ENCODE results near the gene OR8B3. TPM values are rescaled to one million over a fixed set of nuclear protein-coding genes. Genes with fewer than 3 reads are reported as not detected.
"Not testable (repeated sequence)": the region's sequence is repeated elsewhere in the genome, so short reads cannot be mapped to it uniquely, and the experiment has no call there.

Gene OR8B3
- total RNA-seq, 1 donor from 2014 or later = not detected

GRCh38 chr11:124382857-124383256 is 16.0 kb downstream of the OR8B3 start:
- not testable (repeated sequence) for H3K9ac ChIP-seq (ENCODE audit: low read depth in 1 of 3, low read length in 3 of 3); H3K4me3 ChIP-seq (ENCODE audit: low read length in 3 of 3); H3K4me1 ChIP-seq (ENCODE audit: control insufficient read depth in 3 of 3, insufficient read depth in 3 of 3, low read length in 3 of 3); H3K27ac ChIP-seq (ENCODE audit: low read depth, low read length); H3K9me3 ChIP-seq (ENCODE audit: control insufficient read depth in 3 of 3, low read length in 3 of 3); H3K27me3 ChIP-seq (ENCODE audit: control insufficient read depth in 3 of 3, insufficient read depth in 3 of 3, low read length in 3 of 3); H3K36me3 ChIP-seq (ENCODE audit: control insufficient read depth in 3 of 3, insufficient read depth in 3 of 3, low read length in 3 of 3)

GRCh38 chr11:124380585-124380984 is 18.2 kb downstream of the OR8B3 start:
- H3K9me3 ChIP-seq (ENCODE audit: control insufficient read depth in 3 of 3, low read length in 3 of 3) = no peaks in the 10 kb centered on the region
- H3K9ac ChIP-seq (ENCODE audit: low read depth in 1 of 3, low read length in 3 of 3) = no peak overlapping the region
- no peak overlapping the region for H3K27ac ChIP-seq (ENCODE audit: low read depth, low read length)
- no peak overlapping the region for H3K4me3 ChIP-seq (ENCODE audit: low read length in 3 of 3)
- H3K36me3 ChIP-seq (ENCODE audit: control insufficient read depth in 3 of 3, insufficient read depth in 3 of 3, low read length in 3 of 3) = no peaks in the 10 kb centered on the region
- H3K4me1 ChIP-seq (ENCODE audit: control insufficient read depth in 3 of 3, insufficient read depth in 3 of 3, low read length in 3 of 3) = no peaks in the 10 kb centered on the region
- H3K27me3 ChIP-seq (ENCODE audit: control insufficient read depth in 3 of 3, insufficient read depth in 3 of 3, low read length in 3 of 3) = no peaks in the 10 kb centered on the region

GRCh38 chr11:124376280-124376679 is 22.5 kb downstream of the OR8B3 start:
- H3K27ac ChIP-seq (ENCODE audit: low read depth, low read length) = no peak overlapping the region
- no peaks in the 10 kb centered on the region for H3K36me3 ChIP-seq (ENCODE audit: control insufficient read depth in 3 of 3, insufficient read depth in 3 of 3, low read length in 3 of 3)
- no peaks in the 10 kb centered on the region for H3K27me3 ChIP-seq (ENCODE audit: control insufficient read depth in 3 of 3, insufficient read depth in 3 of 3, low read length in 3 of 3)
- no peak overlapping the region for H3K9ac ChIP-seq (ENCODE audit: low read depth in 1 of 3, low read length in 3 of 3)
- no peaks in the 10 kb centered on the region for H3K4me1 ChIP-seq (ENCODE audit: control insufficient read depth in 3 of 3, insufficient read depth in 3 of 3, low read length in 3 of 3)
- H3K4me3 ChIP-seq (ENCODE audit: low read length in 3 of 3) = no peak overlapping the region
- no peaks in the 10 kb centered on the region for H3K9me3 ChIP-seq (ENCODE audit: control insufficient read depth in 3 of 3, low read length in 3 of 3)

- H3K27me3 ChIP-seq (ENCODE audit: control insufficient read depth in 3 of 3, insufficient read depth in 3 of 3, low read length in 3 of 3) = peaks cover 0 to 3% (median 0%) of the 10 kb centered on the region in 3 donors
- no peak overlapping the region for H3K9ac ChIP-seq (ENCODE audit: low read depth in 1 of 3, low read length in 3 of 3)
- H3K4me3 ChIP-seq (ENCODE audit: low read length in 3 of 3) = no peak overlapping the region
- H3K27ac ChIP-seq (ENCODE audit: low read depth, low read length) = no peak overlapping the region
- no peaks in the 10 kb centered on the region for H3K36me3 ChIP-seq (ENCODE audit: control insufficient read depth in 3 of 3, insufficient read depth in 3 of 3, low read length in 3 of 3)
- no peaks in the 10 kb centered on the region for H3K9me3 ChIP-seq (ENCODE audit: control insufficient read depth in 3 of 3, low read length in 3 of 3)
- no peaks in the 10 kb centered on the region for H3K4me1 ChIP-seq (ENCODE audit: control insufficient read depth in 3 of 3, insufficient read depth in 3 of 3, low read length in 3 of 3)
These were observed 39.3 kb downstream of the OR8B3 start for GRCh38 chr11:124359566-124359965.

GRCh38 chr11:124346311-124346955 is 52.4 kb downstream of the OR8B3 start:
- Histone ChIP-seq H3K27me3 (ENCODE audit: control insufficient read depth in 3 of 3, insufficient read depth in 3 of 3, low read length in 3 of 3) (no peaks in the 10 kb centered on the region), H3K4me1 (ENCODE audit: control insufficient read depth in 3 of 3, insufficient read depth in 3 of 3, low read length in 3 of 3) (no peaks in the 10 kb centered on the region), H3K9ac (ENCODE audit: low read depth in 1 of 3, low read length in 3 of 3) (no peak overlapping the region), H3K9me3 (ENCODE audit: control insufficient read depth in 3 of 3, low read length in 3 of 3) (peaks cover 0 to 5% (median 0%) of the 10 kb centered on the region in 3 donors), H3K27ac (ENCODE audit: low read depth, low read length) (no peak overlapping the region), H3K4me3 (ENCODE audit: low read length in 3 of 3) (no peak overlapping the region), H3K36me3 (ENCODE audit: control insufficient read depth in 3 of 3, insufficient read depth in 3 of 3, low read length in 3 of 3) (no peaks in the 10 kb centered on the region)

Other genes with a start within 250 kb of the OR8B3 start
- gene OR10D3, start 215.7 kb downstream of the OR8B3 start, total RNA-seq = 0.52 TPM
- under 0.01 TPM for gene OR8G1, start 157.9 kb downstream of the OR8B3 start, total RNA-seq
- 0.52 TPM for gene OR8G5, start 142.6 kb downstream of the OR8B3 start, total RNA-seq
- gene OR8D1, start 85.1 kb downstream of the OR8B3 start, total RNA-seq = under 0.01 TPM
- gene OR8D2, start 78.8 kb downstream of the OR8B3 start, total RNA-seq = not detected
- not detected for gene OR8B2, start 14.5 kb downstream of the OR8B3 start, total RNA-seq
- not detected for gene OR8B4, start 25.8 kb upstream of the OR8B3 start, total RNA-seq
- gene OR8B8, start 46.7 kb upstream of the OR8B3 start, total RNA-seq = not detected
- gene OR8B12, start 144.6 kb upstream of the OR8B3 start, total RNA-seq = not detected
- gene OR8A1, start 171.0 kb upstream of the OR8B3 start, total RNA-seq = not detected
- gene PANX3, start 212.4 kb upstream of the OR8B3 start, total RNA-seq = not detected
- 7.3 TPM for gene TBRG1, start 223.8 kb upstream of the OR8B3 start, total RNA-seq

Measured in skeletal muscle tissue (tissue), 4 donors.